CD4-positive, alpha-beta T cell treated with Interleukin-6 at 100 ng/mL for 8 hours (primary cell): ENCODE results near the gene SDHB.

Experiments used
- DNase-seq: peaks from one replicate; pipeline ENCODE4 v3.0.0-alpha.2; 2020; ENCODE audit warnings: mixed read lengths, low spot score

Gene SDHB

DNA sequence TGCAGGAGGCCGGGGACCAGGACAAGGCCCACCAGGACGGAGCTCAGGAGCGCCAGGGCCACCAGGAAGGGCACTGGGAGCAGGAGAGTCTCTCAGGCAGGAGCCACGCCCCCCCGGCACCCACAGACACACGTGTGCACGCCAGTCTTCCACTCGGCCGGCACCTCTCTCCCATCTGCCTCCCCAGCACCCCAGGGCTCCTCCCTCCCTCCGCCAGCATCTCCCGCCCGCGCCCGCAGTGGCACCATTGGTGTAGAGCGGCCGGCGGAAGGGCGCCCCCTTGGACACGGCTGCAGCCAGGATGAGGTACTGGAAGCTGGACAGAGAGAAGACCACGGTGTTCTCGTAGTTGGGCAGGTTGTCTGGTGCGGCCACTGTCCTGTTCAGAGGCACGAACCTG is 67.3 kb downstream of the SDHB start:
- DNase-seq, result no peak

DNA sequence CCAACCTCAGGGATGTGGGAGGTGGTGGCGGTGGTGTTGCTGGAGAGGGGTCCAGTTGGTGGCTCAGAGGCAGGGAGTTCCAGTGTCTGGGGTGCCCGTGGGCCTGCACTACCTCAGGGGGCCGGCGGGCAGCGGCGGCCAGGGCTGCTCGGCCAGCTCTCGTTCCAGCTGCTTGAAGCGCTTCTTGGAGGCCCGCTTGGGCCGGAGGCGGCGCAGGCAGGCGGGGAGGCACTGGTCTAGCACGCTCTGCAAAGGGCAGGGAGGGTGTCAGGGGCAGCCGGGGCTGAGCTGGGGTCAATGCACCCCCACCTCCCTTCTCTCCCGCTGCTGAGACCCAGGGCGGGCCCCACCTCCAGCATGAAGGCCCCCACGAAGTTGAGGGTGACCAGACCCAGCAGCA is 67.7 kb downstream of the SDHB start:
- DNase-seq, result no peak

DNA sequence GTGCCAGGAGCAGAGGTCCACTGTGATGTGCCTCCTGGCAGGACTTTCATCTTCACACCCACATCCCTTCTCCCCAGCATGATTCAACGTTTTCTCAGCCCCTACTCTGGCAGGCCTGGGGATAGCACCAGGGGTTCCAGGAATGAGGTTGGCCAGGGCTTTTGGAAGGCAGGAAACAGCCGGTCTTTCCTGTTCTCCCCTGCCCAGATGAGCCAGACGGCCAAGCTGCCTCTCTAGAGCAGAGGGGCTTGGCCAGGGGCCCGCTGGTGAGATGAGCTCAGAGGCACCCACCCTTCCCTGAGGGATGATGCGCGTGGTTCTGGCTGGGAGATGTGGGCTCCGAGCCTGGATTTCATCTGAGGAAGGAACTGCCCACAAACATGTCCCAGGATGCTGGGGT is 69.1 kb downstream of the SDHB start:
- DNase-seq, result no peak

DNA sequence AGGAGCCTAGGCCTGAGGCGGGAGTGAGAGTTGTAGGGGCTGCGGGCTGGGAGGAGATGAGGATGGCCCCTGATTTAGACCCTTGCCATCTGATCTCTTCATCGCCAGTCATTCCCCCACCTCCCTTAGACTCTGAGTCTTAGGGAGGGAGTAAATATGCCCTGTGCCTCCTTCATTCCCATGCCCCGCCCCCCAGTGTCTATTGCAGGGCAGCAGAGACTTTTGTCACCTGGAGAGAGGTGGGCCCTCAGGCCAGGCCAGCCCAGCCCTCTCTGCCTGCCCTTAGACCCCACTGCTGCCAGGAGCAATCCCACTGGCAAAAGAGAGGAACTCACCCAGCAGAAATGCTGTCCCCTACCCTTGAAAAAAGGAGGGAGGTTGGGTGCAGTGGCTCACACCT is 70.2 kb downstream of the SDHB start:
- DNase-seq, result no peak

DNA sequence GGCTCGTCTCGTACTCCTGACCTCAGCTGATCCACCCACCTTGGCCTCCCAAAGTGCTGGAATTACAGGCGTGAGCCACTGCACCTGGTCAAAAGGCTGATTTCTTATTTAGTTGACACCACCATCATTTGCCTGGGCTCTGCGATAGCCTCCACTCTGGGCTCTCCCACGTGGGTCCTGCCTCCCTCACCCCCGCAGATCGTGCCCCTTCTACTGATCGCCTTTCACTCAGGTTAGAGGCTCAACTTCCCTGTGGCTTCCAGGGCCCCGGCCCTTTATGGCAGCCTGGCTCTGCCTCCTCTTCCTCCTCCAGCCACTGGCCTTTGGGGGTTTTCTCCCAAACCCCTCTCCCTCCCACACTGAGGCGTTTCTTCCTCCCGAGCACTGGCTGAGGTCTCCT is 70.9 kb downstream of the SDHB start:
- DNase-seq, result no peak

DNA sequence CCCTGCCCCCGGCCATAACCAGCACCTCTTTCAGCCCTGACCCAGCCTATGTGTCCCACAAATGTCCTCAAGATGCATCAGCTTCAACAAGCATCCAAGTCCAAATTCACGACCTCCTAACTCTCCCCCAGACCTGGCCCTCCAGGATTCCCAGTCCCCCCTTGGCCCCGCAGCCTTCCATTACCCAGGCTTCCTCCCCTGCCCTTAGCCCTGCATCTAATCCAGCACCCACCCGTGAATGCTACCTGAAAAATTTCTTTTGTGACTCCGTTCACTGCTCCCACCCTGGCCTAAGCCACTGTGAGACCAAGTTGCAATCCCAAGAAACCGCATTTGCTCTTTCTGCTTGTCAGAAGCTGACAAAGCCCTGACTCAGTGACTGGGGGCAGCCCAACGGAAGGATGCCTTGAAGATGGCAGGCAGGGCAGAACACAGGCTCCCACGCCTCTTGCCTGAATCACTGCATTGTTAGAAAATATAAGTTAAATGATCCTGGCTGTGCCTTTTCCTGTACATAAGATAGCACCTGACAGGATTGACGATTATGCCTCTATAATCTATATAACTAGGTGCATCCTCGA is 72.5 kb downstream of the SDHB start:
- DNase-seq, result no peak

DNA sequence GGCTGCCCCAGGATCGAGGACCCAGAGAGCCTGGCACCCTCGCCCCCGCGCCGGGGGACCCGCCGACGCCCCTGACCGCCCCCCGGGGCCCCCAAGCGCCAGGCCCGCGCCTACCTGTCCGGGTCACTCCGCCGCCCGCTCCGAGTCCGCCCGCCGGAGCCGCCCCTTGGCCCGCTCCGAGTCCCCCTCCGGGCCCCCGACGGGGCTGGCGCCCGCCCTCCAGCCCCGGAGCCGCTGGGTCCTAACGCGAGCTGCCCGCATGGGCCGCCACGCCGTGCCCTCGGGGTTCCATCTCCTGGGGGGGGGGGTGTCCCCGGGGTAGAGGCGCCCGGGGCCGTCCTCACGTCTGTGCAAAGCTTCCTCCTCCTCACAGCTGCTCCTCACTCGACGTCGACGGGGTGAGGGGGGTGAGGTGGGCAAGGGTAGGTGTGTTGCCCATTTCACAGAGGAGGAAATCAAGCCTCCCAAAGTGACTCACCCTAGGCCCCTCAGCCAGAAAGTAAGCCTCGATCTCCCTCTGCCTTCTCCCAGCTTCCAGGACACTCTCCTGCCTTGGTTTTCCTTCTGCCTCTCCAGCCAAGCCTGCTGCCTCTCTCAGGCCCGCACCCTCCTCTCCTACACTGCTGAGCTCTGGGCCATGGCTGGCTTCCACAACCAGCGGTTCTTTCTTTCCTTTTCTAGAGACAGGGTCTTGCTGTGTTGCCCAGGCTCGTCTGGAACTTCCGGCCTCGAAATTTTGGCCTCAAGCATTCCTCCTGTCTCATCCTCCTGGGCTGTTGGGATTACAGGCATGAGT is 73.2 kb downstream of the SDHB start, which contains the start of gene MFAP2:
MFAP2 (minus strand) TSS at position 148 of the 796 bp plus-strand sequence. CDS start 2,347 bp downstream, outside the sequence.
- DNase-seq, result no peak

DNA sequence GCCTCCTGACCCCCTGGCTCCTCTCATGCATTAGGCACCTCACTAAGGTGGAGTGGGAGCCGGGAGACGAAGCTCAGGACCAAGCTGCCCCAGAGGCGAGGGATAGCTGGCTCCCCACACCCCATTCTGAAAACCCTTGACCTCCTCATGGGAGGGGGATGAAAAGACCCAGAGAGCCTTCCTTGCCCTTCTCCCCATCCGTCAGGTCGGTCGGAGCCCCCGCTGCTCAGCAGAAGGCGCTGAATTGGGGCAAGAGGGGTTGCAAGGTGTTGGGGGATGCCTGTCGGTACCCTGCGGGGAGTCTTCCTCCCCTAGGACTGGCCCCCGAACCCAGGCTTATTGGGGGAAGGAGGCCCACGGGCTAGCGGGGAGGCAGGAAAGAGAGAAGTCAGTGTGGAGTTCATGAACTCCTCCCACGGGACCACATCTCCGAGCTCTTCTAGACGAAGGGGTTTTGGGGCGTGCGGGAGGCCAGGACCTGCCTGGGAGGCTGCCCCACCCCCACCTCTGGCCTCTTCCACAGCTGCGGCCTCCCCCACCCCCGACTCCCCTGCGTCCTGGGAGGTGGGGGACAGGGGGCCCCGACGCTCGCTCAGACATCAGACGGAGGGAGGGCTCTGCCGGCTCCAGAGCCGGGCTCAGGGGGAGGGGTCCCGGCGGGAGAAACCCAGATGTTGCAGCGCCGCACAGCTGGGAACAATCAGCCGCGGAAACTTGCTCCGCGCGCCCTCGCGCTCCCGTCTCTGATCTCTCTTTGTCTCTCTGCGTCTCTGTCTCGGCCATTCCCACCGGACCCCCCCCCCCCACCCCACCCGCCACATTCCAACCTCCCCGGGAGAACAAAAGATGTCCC is 74.1 kb downstream of the SDHB start:
- no peak for DNase-seq

DNA sequence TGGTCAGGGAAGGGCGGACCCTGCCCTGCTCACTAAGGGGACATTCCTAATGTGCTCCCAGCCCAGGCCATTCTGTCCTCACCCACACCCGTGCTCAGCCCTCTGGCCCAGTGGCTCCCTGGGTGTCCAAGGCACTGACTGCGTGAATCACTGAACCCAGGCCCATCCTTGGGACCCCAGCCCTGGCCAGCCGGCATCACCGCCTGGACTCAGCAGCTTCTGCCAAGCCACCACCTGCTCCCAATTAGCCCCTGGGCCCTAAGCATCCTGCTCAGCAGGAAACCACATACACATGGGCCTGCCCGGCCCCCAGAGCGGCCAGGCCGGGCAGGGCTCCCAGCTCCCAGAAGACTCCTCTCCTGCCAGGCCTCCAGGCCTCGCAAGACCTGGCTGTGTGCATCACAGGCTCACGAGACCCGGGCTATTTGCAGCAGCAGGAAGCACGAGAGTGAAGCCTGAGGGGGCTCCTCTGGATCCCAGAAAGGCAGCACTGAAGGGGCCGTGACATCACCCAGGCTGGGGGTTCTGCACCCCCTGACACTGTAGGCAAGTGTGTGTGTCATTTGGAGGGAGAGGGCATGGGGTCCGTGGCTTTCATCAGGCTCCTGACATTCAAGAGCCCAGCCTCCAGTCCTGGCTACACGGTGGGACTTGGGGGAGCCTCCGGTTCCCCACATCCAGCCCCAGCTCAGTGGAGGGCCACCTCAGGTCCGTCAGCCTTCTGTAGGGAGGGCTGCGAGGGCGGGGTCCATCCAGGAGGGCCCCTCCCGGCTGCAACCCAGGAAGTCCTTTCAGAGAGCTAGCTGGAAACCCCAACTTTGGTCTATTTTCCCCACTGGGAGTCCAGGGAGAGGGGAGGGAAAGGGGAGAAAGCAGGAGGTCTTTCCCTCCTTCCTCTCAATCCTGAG is 75.0 kb downstream of the SDHB start:
- no peak for DNase-seq

DNA sequence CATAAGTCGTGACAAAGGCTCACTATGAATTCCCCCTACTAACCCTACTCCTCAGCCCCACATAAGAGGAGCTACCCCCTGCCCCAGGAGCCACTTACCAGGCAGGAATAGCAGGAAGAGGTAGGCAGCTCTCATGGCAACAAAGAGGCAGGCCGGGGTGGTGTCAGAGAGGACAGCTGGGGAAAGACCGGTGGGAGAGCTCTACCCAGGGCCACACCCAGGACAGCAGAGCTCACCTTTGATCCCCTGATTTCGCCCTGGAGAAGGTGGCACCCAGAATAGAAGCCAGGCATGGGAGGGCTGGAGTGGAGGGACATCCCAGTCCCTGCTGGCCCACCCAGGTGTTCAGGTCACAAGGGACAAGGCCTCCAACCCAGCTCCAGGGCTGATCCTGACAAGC is 75.7 kb downstream of the SDHB start:
- no peak for DNase-seq

DNA sequence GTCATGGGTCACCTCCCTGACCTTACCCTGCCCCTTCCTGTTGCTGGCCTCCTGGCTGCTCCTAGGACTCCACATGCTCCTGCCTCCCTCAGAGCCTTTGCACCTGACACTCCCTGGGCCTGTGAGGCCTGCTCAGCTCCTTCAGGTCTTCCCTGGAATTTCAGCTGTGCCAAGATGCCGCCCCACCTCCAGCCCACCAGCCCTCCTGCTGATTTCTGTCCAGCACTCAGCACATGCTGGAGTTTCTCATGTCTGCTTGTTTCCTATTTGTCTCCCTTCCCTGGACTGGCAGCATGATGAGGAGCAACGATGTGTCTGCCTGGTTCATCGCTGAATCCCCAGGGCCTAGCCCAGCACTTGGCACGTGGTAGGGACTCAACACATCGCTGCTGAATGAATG is 76.5 kb downstream of the SDHB start:
- no peak for DNase-seq

DNA sequence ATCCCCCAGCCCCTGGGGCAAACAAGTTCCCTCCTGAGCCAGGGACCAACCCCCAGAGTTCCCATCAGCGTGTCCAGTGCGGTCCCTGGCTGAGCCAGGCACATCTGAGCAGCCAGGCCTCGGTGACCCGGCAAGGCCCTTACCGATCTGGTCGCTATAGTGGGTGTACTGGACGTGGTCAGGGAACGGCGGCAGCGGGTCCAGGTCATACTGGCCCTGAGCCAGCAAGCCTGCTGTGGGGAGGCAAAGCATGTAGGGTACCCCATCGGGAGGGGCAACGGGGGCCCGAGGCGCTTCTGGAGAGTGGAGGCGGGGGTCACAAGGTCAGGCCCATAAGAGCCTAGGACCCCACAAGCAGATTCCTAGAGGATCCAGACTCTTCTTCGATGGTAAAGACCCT is 76.9 kb downstream of the SDHB start:
- DNase-seq, result no peak

DNA sequence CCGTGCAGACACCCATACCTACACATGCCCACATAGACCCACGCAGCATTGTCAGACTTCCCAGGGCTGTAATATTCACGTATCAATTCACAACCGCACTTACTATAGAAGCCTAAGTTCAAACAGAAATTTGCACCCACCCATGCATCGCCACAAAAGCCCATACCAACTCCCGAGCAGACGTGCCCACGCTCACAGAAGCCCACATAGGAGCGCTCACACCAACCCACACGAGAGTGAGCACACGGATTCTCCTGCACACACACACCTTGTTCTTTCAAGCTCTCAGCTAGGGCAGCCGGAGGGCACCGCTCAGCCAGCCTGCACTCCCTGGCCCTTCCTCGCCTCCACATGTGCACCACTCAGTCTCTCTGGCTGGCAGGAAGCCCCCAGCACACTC is 78.0 kb downstream of the SDHB start:
- DNase-seq, result no peak

DNA sequence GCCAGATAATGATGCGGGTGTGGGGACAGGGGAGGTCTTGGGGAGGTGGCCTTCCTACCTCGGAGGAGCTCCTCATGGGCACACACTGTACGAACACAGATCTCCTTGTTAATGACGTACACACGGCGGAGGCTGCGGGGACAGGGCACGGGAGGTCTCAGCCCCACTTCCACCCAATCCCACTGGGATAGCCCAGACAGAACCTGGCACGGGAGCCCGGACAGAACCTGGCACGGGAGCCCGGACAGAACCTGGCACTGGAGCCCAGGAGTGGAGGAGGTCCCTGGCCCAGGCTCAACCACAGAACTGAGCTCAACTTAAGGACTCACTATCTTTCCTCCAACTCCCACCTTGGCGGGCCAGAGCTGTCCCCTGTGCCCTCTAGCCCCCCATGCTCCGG is 78.6 kb downstream of the SDHB start:
- no peak for DNase-seq

DNA sequence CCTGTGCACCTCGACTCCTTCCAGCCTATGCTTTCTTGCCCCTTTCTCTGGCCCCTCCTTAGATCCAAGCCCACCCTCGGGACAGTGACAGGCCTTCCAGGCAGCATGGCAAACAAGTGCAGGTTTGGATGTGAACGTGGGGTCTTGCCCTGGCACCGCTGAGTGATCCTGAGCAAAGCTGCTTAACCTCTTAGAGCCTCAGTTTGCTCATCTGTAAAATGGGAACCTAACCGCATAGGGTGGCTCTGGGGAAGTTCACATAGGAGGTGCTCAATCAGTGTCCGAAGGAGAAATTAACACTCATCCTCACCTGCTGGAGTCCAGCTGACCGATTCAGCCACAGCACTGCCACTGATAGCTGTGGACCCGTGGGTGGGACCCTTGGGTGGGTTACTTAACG is 80.6 kb downstream of the SDHB start:
- DNase-seq, result no peak

DNA sequence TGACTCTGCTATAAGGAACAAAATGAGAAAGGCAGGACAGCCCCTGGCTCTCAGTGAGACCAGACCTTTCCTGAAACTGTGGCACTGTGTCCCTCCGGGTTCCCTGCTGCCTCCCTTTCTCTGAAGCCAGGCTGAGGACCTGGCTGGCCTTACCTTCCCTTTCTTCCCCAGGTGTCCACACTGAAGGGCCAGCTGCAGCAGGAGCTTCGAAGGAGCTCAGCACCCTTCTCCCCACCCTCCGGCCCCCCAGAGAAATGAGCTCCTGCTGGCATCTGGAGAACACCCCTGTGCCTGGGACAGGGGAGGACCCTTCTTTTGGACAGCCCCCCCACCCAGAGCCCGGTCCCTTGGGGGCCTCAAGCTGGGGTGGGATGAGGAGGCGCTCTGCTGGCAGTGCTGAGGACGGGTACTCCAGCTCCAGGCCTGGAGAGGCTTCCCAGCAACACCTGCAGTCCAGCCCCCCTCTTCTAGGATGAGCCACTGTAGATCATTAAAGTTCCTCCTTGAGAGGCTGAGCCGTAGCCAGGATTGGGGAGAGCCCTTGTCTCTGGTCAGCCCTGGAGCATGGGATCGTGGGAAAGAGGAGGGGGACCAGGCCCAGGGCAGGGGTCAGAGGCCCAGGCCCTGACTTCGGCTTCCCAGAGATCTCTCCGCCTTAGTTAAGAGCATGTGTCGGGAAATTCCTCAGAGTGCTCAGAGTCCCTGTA is 81.5 kb downstream of the SDHB start:
- no peak for DNase-seq

DNA sequence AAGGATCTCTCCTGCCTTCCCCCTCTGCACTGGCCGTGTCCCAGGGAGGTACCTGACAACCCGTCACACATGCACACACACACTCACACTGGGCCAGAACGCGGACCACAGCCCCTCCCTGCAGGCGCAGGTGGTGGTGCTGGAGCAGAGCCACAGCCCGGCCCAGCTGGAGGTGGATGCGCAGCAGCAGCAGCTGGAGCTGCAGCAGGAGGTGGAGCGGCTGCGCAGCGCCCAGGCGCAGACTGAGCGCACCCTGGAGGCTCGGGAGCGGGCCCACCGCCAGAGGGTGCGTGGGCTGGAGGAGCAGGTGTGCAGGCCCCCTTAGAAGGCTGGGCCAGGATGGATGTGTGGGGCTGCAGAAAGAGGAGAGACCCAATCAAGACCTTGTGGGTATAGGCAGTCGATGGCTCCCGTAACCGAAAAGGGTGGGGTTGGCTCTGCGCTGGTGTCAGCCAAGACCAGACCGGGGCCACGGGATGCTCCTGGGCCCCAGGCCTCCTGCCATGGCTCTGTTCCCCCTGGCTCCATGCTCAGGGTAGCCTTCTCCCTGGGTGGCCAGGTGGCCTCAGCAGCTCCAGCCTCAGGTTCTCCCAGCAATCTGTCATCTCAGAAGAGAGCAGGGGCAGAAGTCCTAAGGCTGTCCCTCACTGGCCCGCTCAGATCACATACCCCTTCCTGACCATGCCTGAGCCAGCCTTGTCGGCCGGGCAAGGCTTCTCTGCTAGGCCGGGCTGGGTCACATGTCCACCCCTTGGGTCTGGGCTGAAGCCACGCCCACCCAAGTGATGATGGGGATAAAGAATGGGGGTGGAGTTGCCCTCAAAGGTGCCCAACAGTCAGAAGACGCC is 82.3 kb downstream of the SDHB start:
- no peak for DNase-seq

DNA sequence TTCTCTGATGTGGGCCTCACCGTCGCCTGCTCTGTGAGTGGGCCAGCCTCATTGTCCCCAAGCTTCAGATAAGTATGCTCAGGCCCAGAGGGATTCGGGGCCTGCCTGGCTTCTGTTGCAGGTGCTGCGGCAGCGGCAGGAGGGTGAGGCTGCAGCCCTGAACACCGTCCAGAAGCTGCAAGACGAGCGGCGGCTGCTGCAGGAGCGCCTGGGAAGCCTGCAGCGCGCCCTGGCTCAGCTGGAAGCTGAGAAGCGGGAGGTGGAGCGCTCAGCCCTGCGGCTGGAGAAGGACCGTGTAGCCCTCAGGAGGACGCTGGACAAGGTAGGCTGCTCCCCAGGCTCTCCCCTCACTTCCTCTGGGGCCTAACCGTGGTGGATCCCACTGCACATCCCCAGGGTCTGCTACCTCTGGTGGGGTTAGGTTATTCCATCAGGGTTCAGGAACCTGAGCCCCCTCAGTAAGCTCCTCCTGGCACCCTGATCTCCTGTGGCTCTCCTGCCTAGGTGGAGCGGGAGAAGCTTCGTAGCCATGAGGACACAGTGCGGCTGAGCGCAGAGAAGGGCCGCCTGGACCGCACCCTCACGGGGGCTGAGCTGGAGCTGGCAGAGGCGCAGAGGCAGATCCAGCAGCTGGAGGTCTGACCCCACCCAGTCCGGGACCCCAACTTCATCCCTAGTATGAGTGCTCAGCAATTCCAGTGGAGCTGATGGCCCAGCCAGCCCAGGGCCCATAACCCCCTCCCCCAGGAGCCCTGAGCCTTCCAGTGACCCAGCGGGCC is 83.5 kb downstream of the SDHB start:
- no peak for DNase-seq

DNA sequence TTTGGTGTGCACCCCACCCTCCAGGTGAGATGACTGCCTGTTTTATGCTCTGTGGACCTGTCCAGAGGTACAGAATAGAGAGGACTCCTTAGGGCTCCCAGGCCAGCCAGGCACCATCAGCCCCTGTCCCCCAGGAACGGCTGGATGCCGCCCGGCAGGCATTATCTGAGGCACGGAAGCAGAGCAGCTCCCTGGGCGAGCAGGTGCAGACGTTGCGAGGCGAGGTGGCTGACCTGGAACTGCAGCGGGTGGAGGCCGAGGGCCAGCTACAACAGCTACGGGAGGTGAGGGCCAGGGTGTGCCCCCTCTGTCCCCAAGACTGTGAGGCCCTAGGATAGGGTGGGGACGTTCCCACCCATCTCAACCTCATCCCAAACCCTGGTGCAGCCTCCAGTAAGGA is 84.2 kb downstream of the SDHB start:
- no peak for DNase-seq
